Glutamatergic neuron (in vitro differentiated cells): Measurements from ENCODE around the gene HMX3. TPM values are rescaled to one million over a fixed set of nuclear protein-coding genes. Genes with fewer than 3 reads are reported as not detected.

ENCODE experiments used
- DNase-seq: peaks from one replicate; pipeline ENCODE4 v3.0.0; 2022
- H3K27ac Mint-ChIP-seq: one replicate; pipeline ENCODE4 v1.8.0; 2020; ENCODE audit warnings: mild to moderate bottlenecking, mixed read lengths, inconsistent platforms; ENCODE audit not compliant: unreplicated experiment
- H3K27me3 Mint-ChIP-seq: one replicate; pipeline ENCODE4 v1.8.0; 2020; ENCODE audit warnings: mild to moderate bottlenecking, moderate library complexity, mixed read lengths, inconsistent platforms; ENCODE audit not compliant: unreplicated experiment
- H3K36me3 Mint-ChIP-seq: one replicate; pipeline ENCODE4 v1.8.0; 2020; ENCODE audit warnings: mild to moderate bottlenecking, mixed read lengths, inconsistent platforms; ENCODE audit not compliant: unreplicated experiment
- H3K4me1 Mint-ChIP-seq: one replicate; pipeline ENCODE4 v1.8.0; 2020; ENCODE audit warnings: mild to moderate bottlenecking, low read depth, mixed read lengths, inconsistent platforms; ENCODE audit not compliant: unreplicated experiment
- H3K4me3 Mint-ChIP-seq: one replicate; pipeline ENCODE4 v1.8.0; 2020; ENCODE audit warnings: mild to moderate bottlenecking, mixed read lengths, inconsistent platforms; ENCODE audit not compliant: unreplicated experiment
- H3K9me3 Mint-ChIP-seq: one replicate; pipeline ENCODE4 v1.8.0; 2020; ENCODE audit warnings: mild to moderate bottlenecking, moderate library complexity, mixed read lengths, inconsistent platforms; ENCODE audit not compliant: unreplicated experiment
- total RNA-seq: library from RNA; stranded (reverse); fragmentation: NEBNext Ultra II Directional; extraction: Animal tissue kit (Norgen Biotek cat#: 25700); gene quantifications from one replicate; pipeline ENCODE4 v1.2.1, GENCODE V29; 2021; ENCODE audit not compliant: unreplicated experiment
- TF ChIP-seq, protein P1 (sequence below): fragments of 200-600 bp; sonication (generic); IDR thresholded peaks from one replicate; pipeline ENCODE4 v1.5.0; 2021; ENCODE audit not compliant: partially characterized antibody, unreplicated experiment

The HMX3 gene
- total RNA-seq, 1 donor from 2014 or later: not detected

GRCh38 chr10:123134343-123134914 is 1.3 kb upstream of the HMX3 start:
- H3K4me3 Mint-ChIP-seq: peak overlapping the region; percentile 57
- TF ChIP-seq, protein P1, sequence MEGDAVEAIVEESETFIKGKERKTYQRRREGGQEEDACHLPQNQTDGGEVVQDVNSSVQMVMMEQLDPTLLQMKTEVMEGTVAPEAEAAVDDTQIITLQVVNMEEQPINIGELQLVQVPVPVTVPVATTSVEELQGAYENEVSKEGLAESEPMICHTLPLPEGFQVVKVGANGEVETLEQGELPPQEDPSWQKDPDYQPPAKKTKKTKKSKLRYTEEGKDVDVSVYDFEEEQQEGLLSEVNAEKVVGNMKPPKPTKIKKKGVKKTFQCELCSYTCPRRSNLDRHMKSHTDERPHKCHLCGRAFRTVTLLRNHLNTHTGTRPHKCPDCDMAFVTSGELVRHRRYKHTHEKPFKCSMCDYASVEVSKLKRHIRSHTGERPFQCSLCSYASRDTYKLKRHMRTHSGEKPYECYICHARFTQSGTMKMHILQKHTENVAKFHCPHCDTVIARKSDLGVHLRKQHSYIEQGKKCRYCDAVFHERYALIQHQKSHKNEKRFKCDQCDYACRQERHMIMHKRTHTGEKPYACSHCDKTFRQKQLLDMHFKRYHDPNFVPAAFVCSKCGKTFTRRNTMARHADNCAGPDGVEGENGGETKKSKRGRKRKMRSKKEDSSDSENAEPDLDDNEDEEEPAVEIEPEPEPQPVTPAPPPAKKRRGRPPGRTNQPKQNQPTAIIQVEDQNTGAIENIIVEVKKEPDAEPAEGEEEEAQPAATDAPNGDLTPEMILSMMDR: no peak
- DNase-seq: peak; percentile 40
- H3K9me3 Mint-ChIP-seq: peaks cover 8% of the 10 kb centered on the region
- no peak overlapping the region for H3K27ac Mint-ChIP-seq
- no peaks in the 10 kb centered on the region for H3K36me3 Mint-ChIP-seq
- H3K4me1 Mint-ChIP-seq: peaks cover 4% of the 10 kb centered on the region
- H3K27me3 Mint-ChIP-seq: peaks cover 35% of the 10 kb centered on the region

- Mint-ChIP-seq H3K4me1 (peaks cover 4% of the 10 kb centered on the region), H3K27me3 (peaks cover 36% of the 10 kb centered on the region), H3K9me3 (peaks cover 10% of the 10 kb centered on the region), H3K27ac (no peak overlapping the region), H3K4me3 (no peak overlapping the region), H3K36me3 (no peaks in the 10 kb centered on the region)
- DNase-seq: no peak
- TF ChIP-seq, protein P1: no peak
These were observed 805 bp upstream of the HMX3 start for GRCh38 chr10:123134915-123135414.

GRCh38 chr10:123136221-123136805 is 543 bp downstream of the HMX3 start:
- TF ChIP-seq, protein P1: no peak
- peaks cover 7% of the 10 kb centered on the region for H3K4me1 Mint-ChIP-seq
- H3K27me3 Mint-ChIP-seq: peaks cover 44% of the 10 kb centered on the region

DNA sequence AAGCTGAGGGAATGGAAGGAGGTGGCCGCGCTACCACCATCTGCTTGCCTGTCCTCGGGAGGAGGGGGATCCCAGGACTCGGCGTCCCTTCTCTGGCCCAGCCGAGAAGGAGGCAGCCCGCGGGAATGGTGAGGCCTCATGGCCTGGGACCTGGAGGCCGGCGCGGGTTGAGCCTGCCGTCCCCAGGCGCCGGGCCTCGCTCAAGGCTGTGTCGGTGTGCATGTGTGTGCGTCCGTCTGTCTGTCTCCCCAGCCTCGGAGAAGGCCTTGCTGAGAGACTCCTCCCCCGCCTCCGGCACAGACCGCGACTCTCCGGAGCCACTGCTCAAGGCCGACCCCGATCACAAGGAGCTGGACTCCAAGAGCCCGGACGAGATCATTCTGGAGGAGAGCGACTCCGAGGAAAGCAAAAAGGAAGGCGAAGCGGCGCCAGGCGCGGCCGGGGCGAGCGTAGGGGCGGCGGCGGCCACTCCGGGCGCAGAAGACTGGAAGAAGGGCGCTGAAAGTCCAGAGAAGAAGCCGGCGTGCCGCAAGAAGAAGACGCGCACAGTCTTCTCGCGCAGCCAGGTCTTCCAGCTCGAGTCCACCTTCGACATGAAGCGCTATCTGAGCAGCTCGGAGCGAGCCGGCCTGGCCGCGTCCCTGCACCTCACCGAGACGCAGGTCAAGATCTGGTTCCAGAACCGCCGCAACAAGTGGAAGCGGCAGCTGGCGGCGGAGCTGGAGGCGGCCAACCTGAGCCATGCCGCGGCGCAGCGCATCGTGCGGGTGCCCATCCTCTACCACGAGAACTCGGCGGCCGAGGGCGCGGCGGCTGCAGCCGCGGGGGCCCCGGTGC is 1.3 kb downstream of the HMX3 start:
- peaks cover 7% of the 10 kb centered on the region for H3K4me1 Mint-ChIP-seq
- H3K27me3 Mint-ChIP-seq: peaks cover 45% of the 10 kb centered on the region
- H3K9me3 Mint-ChIP-seq: peaks cover 15% of the 10 kb centered on the region
- TF ChIP-seq, protein P1: no peak
- peak overlapping the region; percentile 71 for H3K4me3 Mint-ChIP-seq
- H3K27ac Mint-ChIP-seq: no peak overlapping the region
- DNase-seq: peak; percentile 53
- H3K36me3 Mint-ChIP-seq: no peaks in the 10 kb centered on the region

More at GRCh38 chr10:123136221-123136805, 543 bp downstream of the HMX3 start:
- peak overlapping the region; percentile 57 for H3K4me3 Mint-ChIP-seq
- DNase-seq: peak; percentile 34
- peaks cover 12% of the 10 kb centered on the region for H3K9me3 Mint-ChIP-seq
- no peaks in the 10 kb centered on the region for H3K36me3 Mint-ChIP-seq
- H3K27ac Mint-ChIP-seq: no peak overlapping the region
